Skeletal muscle tissue (tissue), 4 donors: ENCODE data around the gene CFAP99. TPM values are rescaled to one million over a fixed set of nuclear protein-coding genes. Genes with fewer than 3 reads are reported as not detected.

ENCODE experiments used
- H3K27ac ChIP-seq: one replicate; pipeline ENCODE4 v1.7.0; 2013; ENCODE audit warnings: mild to moderate bottlenecking, low read depth, low read length, inconsistent platforms
- H3K27me3 ChIP-seq, 3 donors: one replicate each; pipeline ENCODE4 v1.7.0; 2013; ENCODE audit warnings: low read length in 3 of 3; ENCODE audit not compliant: control insufficient read depth in 3 of 3, insufficient read depth in 3 of 3
- H3K36me3 ChIP-seq, 3 donors: one replicate each; pipeline ENCODE4 v1.7.0; 2013; ENCODE audit warnings: low read length in 3 of 3; ENCODE audit not compliant: control insufficient read depth in 3 of 3, insufficient read depth in 3 of 3
- H3K4me1 ChIP-seq, 3 donors: one replicate each; pipeline ENCODE4 v1.7.0; 2013; ENCODE audit warnings: low read length in 3 of 3, mild to moderate bottlenecking in 3 of 3; ENCODE audit not compliant: control insufficient read depth in 3 of 3, insufficient read depth in 3 of 3
- H3K4me3 ChIP-seq, 3 donors: one replicate each; pipeline ENCODE4 v1.7.0; 2013; ENCODE audit warnings: low read length in 3 of 3
- H3K9ac ChIP-seq, 3 donors: one replicate each; pipeline ENCODE4 v1.7.0; 2013; ENCODE audit warnings: low read length in 3 of 3, mild to moderate bottlenecking in 3 of 3, moderate library complexity in 2 of 3, low read depth in 1 of 3
- H3K9me3 ChIP-seq, 3 donors: one replicate each; pipeline ENCODE4 v1.7.0; 2013; ENCODE audit warnings: low read length in 3 of 3; ENCODE audit not compliant: control insufficient read depth in 3 of 3
- total RNA-seq: library from RNA; depleted of rRNA; stranded (reverse); fragments of >200 nt; gene quantifications from one replicate; pipeline ENCODE4 v1.2.3, GENCODE V29; 2014
- donor health status: Osteomylitis.

The CFAP99 gene
- total RNA-seq, 1 donor from 2014 or later: not detected

DNA sequence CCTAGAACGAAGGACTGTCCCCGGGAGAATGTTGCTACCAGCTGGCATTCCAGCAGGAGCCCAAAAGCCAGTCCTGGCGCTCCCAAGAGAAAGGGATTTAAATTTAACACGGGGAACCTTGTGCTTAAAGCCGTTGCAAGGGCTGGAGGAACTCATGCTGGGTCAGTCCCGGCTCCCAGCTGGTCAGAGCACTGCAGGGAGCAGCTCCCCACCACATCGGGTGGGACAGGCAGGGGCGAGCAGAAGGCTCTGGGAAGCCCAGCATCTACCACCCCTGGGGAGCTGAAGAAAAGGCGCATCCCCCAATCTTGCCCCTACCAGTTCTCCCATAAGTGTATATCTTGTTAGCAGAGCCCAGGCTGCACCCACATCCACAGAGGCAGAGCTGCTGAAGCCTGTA, 15.7 kb downstream of the CFAP99 start:
- Histone ChIP-seq H3K4me3 (peak overlapping the region in 1 of 3 donors; percentile 6), H3K27ac (no peak overlapping the region), H3K36me3 (no peaks in the 10 kb centered on the region), H3K27me3 (peaks cover 0 to 5% (median 0%) of the 10 kb centered on the region in 3 donors), H3K4me1 (peaks cover 20 to 23% (median 21%) of the 10 kb centered on the region in 3 donors), H3K9ac (peak overlapping the region in 2 of 3 donors; percentile 32 to 50), H3K9me3 (peaks cover 0 to 2% (median 0%) of the 10 kb centered on the region in 3 donors)

DNA sequence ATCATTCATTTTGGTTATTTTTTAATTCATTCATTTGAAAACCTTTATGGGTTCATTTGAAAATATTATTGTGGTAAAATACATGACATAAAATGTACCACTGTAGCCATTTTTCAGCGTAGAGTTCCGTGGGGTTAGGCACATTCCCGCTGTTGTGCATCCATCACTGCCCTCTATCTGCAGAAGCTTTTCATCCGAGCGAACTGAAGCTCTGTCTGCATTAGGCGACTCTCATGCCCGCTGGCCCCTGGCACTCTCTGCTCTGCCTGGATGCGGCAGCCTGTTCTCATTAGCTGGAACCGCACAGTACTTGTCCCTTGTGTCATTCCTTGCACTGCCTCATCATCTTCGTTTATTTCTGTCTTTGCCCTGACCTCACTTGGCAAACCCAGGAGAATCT, 17.5 kb downstream of the CFAP99 start:
- no peak overlapping the region for H3K4me3 ChIP-seq
- no peak overlapping the region for H3K27ac ChIP-seq
- H3K4me1 ChIP-seq: peaks cover 17 to 20% (median 20%) of the 10 kb centered on the region in 3 donors
- H3K9me3 ChIP-seq: no peaks in the 10 kb centered on the region
- no peaks in the 10 kb centered on the region for H3K36me3 ChIP-seq
- H3K9ac ChIP-seq: no peak overlapping the region
- peaks cover 0 to 5% (median 0%) of the 10 kb centered on the region in 3 donors for H3K27me3 ChIP-seq

- no peak overlapping the region for H3K4me3 ChIP-seq
- H3K36me3 ChIP-seq: no peaks in the 10 kb centered on the region
- H3K27ac ChIP-seq: no peak overlapping the region
- H3K9ac ChIP-seq: no peak overlapping the region
- H3K27me3 ChIP-seq: peaks cover 0 to 5% (median 0%) of the 10 kb centered on the region in 3 donors
- H3K4me1 ChIP-seq: peaks cover 17 to 20% (median 20%) of the 10 kb centered on the region in 3 donors
- no peaks in the 10 kb centered on the region for H3K9me3 ChIP-seq
Measured at GRCh38 chr4:2436761-2437474, 18.2 kb downstream of the CFAP99 start.

- H3K36me3 ChIP-seq: no peaks in the 10 kb centered on the region
- H3K9ac ChIP-seq: no peak overlapping the region
Measured at GRCh38 chr4:2437475-2438215, 18.9 kb downstream of the CFAP99 start.

GRCh38 chr4:2438822-2439718, 20.3 kb downstream of the CFAP99 start:
- Histone ChIP-seq H3K9ac (no peak overlapping the region), H3K27me3 (peaks cover 0 to 5% (median 0%) of the 10 kb centered on the region in 3 donors), H3K4me1 (peaks cover 5 to 8% (median 8%) of the 10 kb centered on the region in 3 donors), H3K4me3 (no peak overlapping the region), H3K9me3 (no peaks in the 10 kb centered on the region), H3K36me3 (no peaks in the 10 kb centered on the region), H3K27ac (no peak overlapping the region)

More at GRCh38 chr4:2437475-2438215, 18.9 kb downstream of the CFAP99 start:
- H3K9me3 ChIP-seq: no peaks in the 10 kb centered on the region
- peaks cover 0 to 5% (median 0%) of the 10 kb centered on the region in 3 donors for H3K27me3 ChIP-seq
- H3K4me3 ChIP-seq: no peak overlapping the region
- H3K4me1 ChIP-seq: peaks cover 17 to 20% (median 20%) of the 10 kb centered on the region in 3 donors
- no peak overlapping the region for H3K27ac ChIP-seq

DNA sequence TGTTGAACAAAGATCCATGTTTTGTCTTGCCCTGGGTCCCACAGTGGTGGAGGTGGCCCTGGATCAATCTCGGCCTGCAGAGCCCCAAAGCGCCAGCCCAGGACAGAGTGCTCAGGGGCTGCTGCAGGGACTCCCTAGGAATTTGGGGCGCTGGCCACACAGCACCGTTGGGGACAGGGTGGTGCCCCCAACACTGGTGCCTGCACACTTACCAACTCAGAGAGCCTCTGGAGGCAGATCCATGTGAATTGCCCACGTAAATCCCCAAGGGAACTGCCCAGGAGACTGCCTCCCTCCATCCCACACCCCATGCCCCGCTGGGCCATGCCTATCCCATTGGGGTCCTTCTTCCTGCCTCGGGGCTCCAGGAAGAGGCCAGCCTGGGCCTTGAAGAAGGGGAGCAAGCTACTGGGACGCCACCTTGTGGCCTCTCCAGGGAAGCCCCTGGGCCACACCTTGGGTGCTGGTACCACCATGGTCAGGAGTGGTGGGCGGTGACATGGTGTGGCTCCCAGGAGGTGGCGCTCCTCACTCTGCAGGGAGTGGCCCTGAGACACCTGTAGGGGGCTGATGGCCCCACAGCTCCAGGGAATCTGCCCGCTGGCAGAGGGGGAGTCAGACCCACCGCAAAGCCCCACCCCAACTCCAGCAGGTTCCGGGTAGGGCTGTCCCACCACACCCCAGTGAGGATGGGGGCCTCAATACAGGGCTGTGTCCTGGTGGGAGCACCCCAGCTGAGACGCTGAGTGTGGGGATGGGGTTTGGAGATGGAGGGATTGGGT, 22.8 kb downstream of the CFAP99 start:
- Histone ChIP-seq H3K9ac (no peak overlapping the region), H3K36me3 (no peaks in the 10 kb centered on the region), H3K27ac (no peak overlapping the region), H3K9me3 (no peaks in the 10 kb centered on the region), H3K27me3 (no peaks in the 10 kb centered on the region), H3K4me3 (no peak overlapping the region), H3K4me1 (no peaks in the 10 kb centered on the region)

DNA sequence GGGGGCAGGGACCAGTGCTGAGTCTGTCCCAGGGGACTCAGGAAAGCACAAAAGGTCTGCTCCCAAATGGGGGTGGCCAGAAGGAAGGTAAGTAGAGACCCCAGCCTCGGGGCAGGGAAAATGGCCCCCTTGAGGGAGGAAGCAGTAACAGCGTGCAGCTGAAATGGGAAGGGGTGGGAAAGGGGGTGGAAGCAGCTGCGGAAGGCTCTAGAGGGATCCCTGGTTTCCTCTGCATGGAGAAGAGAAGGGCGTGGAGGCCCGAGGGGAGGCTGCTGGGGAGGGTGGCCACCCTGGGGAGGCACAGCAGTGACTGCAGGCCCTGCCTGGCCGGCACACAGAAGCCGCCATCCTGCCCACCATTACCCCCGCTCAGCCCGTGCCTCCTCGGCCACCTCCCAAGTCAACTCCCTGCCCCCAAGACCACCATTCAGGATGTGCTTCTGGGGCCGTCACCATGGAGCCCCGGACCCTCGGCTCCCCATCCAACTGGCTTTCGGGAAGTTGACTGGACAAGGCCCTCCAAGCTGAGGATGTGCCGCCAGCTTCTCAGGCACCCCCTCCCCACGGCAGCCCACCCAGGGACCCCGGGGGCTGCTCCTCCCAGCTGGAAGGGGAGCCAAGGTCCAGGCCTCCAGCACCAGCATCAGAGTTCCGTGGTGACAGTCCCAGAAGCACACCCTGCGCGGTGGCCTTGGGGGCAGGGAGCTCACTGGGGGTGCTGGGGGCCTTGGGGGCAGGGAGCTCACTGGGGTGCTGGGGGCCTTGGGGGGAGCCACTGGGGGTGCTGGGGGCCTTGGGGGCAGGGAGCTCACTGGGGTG, 23.6 kb downstream of the CFAP99 start:
- Histone ChIP-seq H3K4me1 (no peaks in the 10 kb centered on the region), H3K27ac (no peak overlapping the region), H3K27me3 (peaks cover 0 to 3% (median 0%) of the 10 kb centered on the region in 3 donors), H3K36me3 (no peaks in the 10 kb centered on the region), H3K4me3 (no peak overlapping the region), H3K9ac (no peak overlapping the region), H3K9me3 (no peaks in the 10 kb centered on the region)

- Histone ChIP-seq H3K9ac (no peak overlapping the region), H3K4me1 (no peaks in the 10 kb centered on the region), H3K36me3 (no peaks in the 10 kb centered on the region), H3K9me3 (no peaks in the 10 kb centered on the region), H3K27ac (no peak overlapping the region), H3K4me3 (no peak overlapping the region), H3K27me3 (peaks cover 0 to 3% (median 0%) of the 10 kb centered on the region in 3 donors)
Measured at GRCh38 chr4:2443061-2443730, 24.4 kb downstream of the CFAP99 start.
